DND-41 (cell line): ENCODE measurements around the gene ZNF783.

ENCODE experiments used
- CTCF ChIP-seq: IDR thresholded peaks from 2 replicates; pipeline ENCODE4 v1.5.1; 2012; ENCODE audit warnings: borderline replicate concordance, low read length, moderate library complexity, mild to moderate bottlenecking; ENCODE audit not compliant: poor library complexity, severe bottlenecking; ENCODE audit errors: extremely low read depth
- EZH2 ChIP-seq: IDR thresholded peaks from 3 replicates; pipeline ENCODE4 v1.6.1; 2012; ENCODE audit warnings: borderline replicate concordance, low read depth, mild to moderate bottlenecking, moderate library complexity, low read length, inconsistent platforms; ENCODE audit not compliant: severe bottlenecking

GRCh38 chr7:149241696-149242095 is 20.3 kb upstream of the ZNF783 start:
- no peak for TF ChIP-seq CTCF
- no peak for TF ChIP-seq EZH2
